Coronary artery (tissue), 2 donors: ENCODE measurements around the gene PAPOLA.
"Not testable (repeated sequence)": the region's sequence is repeated elsewhere in the genome, so short reads cannot be mapped to it uniquely, and the experiment has no call there.

ENCODE experiments used
- DNase-seq: peaks from one replicate; pipeline ENCODE4 v3.0.0-alpha.2; 2017; ENCODE audit warnings: low spot score
- H3K27ac ChIP-seq, 2 donors: fragments of 200-600 bp; sonication (generic); one replicate each; pipeline ENCODE4 v1.5.1; 2016 to 2019
- H3K4me3 ChIP-seq: fragments of 200-600 bp; sonication (generic); 2 replicates; pipeline ENCODE4 v1.5.1; 2016; ENCODE audit warnings: mild to moderate bottlenecking, moderate library complexity
- TF ChIP-seq, protein P1 (sequence below): fragments of 200-600 bp; sonication (generic); IDR thresholded peaks from one replicate; pipeline ENCODE4 v1.5.1; 2019; ENCODE audit warnings: antibody characterized with exemption

PAPOLA gene

GRCh38 chr14:96466918-96467317, 35.3 kb upstream of the PAPOLA start:
- no peak for DNase-seq
- no peak overlapping the region for H3K27ac ChIP-seq
- TF ChIP-seq, protein P1, sequence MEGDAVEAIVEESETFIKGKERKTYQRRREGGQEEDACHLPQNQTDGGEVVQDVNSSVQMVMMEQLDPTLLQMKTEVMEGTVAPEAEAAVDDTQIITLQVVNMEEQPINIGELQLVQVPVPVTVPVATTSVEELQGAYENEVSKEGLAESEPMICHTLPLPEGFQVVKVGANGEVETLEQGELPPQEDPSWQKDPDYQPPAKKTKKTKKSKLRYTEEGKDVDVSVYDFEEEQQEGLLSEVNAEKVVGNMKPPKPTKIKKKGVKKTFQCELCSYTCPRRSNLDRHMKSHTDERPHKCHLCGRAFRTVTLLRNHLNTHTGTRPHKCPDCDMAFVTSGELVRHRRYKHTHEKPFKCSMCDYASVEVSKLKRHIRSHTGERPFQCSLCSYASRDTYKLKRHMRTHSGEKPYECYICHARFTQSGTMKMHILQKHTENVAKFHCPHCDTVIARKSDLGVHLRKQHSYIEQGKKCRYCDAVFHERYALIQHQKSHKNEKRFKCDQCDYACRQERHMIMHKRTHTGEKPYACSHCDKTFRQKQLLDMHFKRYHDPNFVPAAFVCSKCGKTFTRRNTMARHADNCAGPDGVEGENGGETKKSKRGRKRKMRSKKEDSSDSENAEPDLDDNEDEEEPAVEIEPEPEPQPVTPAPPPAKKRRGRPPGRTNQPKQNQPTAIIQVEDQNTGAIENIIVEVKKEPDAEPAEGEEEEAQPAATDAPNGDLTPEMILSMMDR: no peak
- H3K4me3 ChIP-seq: no peak overlapping the region

- TF ChIP-seq, protein P1: no peak
- H3K4me3 ChIP-seq: no peak overlapping the region
- H3K27ac ChIP-seq: no peak overlapping the region
- DNase-seq: no peak
These were observed 31.9 kb upstream of the PAPOLA start for GRCh38 chr14:96470331-96470730.

DNA sequence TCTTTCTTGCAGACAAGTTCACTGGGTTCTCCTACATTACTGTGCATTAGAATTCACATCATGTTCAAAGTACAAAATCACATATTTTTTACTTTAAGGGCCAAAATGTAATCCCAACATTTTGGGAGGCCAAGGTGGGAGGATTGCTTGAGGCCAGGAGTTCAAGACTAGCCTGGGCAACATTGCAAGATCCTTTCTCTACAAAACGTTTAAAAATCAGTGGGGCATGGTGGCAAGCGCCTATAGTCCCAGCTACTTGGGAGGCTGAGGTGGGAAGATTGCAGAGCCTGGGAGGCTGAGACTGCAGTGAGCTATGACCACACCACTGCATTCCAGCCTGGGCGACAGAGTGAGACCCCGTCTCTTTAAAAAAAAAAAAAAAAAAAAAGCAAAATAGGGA, 31.2 kb upstream of the PAPOLA start:
- H3K27ac ChIP-seq, DNase-seq, H3K4me3 ChIP-seq: not testable (repeated sequence)

- no peak overlapping the region for H3K27ac ChIP-seq
- H3K4me3 ChIP-seq: no peak overlapping the region
- no peak for DNase-seq
- TF ChIP-seq, protein P1: no peak
These were observed 24.1 kb upstream of the PAPOLA start for GRCh38 chr14:96478119-96478518.

DNA sequence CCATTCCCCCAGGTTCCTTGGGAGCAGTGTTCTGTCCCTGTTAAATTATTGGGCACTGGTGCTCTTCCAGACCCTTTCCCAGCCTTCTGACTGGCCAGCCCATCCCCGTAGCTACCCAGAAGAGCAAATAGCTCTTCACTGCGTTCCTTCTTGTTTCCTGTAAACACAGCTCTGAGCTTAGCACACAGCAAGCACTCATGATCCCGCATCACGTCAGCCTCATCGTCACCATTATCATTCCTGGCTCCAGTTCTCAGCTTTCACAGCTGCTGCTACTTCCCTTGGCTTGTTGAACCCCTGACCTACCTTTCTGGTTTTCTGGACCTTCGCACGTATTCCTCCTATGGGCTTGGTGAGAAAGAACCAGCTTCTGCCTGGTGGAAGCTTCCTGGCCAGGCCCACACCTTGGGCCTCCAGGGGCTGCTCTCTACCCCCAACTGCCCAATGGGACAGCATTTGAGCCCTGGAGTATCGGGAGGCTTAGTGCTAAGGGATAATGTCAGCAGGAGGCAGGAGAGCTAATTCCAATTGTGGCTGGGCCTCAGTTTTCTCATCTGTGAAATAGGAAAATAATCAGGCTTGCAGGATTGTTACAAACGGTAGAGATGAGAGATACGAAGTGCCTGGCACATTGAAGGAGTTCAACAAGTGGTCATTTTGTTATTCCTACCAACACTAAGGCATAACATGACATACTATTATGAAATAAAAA, 22.6 kb upstream of the PAPOLA start:
- no peak overlapping the region for H3K27ac ChIP-seq
- no peak for DNase-seq
- TF ChIP-seq, protein P1: no peak
- H3K4me3 ChIP-seq: no peak overlapping the region

DNA sequence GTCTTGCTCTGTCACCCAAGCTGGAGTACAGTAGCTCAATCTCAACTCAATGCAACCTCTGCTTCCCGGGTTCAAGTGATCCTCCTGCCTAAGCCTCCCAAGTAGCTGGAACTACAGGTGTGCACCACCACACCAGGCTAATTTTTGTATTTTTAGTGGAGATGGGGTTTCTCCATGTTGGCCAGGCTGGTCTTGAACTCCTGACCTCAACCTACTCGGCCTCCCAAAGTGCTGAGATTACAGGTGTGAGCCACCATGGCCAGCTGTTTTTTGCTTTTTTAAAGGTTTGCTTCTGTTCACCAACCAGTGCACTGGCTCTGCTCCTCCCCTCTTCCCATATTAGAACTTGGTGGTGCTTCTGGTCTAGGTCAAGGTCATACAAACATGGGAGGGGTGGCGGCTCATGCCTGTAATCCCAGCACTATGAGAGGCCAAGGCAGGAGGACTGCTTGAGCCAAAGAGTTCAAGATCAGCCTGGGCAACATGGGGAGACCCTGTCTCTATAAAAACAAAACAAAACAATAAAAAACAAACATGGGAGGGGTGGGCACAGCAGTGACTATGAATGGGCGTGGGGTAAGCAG, 20.4 kb upstream of the PAPOLA start:
- DNase-seq: no peak
- Histone ChIP-seq H3K4me3 (no peak overlapping the region), H3K27ac (no peak overlapping the region)
- TF ChIP-seq, protein P1: no peak

DNA sequence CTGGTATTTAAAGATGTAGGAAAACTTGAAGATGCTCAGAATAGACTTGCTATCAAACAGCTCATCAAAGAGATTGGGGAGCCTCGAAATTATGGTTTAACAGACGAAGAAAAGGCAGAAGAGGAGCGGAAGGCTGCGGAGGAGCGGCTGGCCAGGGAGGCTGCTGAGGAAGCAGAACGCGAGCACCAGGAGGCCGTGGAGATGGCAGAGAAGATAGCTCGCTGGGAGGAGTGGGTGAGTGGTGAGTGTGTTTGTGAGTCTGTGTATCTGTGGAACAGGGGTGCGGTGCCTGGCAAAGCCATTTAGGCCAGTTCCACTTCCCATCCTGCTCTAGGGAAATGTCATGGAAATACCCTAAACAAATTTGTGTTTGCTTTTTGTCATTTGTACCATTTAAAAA, 19.2 kb upstream of the PAPOLA start:
- H3K4me3 ChIP-seq: no peak overlapping the region
- no peak overlapping the region for H3K27ac ChIP-seq
- DNase-seq: no peak
- TF ChIP-seq, protein P1: no peak
